Right lobe of liver (tissue), 6 donors: Measurements from ENCODE around the gene C3orf18. TPM values are rescaled to one million over a fixed set of nuclear protein-coding genes. Genes with fewer than 3 reads are reported as not detected.

Experiments used
- ATAC-seq, 4 donors: fragments of 200-7000 bp; cut with Tn5 transposase; one replicate each; pipeline ENCODE4 v1.9.1; 2020; ENCODE audit warnings: mild to moderate bottlenecking in 4 of 4, moderate library complexity in 4 of 4
- DNase-seq, 3 donors: peaks; one replicate each; pipeline ENCODE4 v3.0.0-alpha.2; 2020
- H3K27ac ChIP-seq, 3 donors: fragments of 200-600 bp; one replicate each; pipeline ENCODE4 v1.8.0; 2022
- H3K27me3 ChIP-seq, 2 donors: fragments of 200-600 bp; one replicate each; pipeline ENCODE4 v1.8.0; 2022
- H3K36me3 ChIP-seq, 4 donors: fragments of 200-600 bp; sonication (generic) in 1 of 4; one replicate each; pipeline versions ENCODE4 v1.5.1 to v1.8.0; 2017 to 2022; ENCODE audit warnings: control low read depth in 1 of 4
- H3K4me1 ChIP-seq, 4 donors: fragments of 200-600 bp; sonication (generic) in 1 of 4; one replicate each; pipeline versions ENCODE4 v1.5.1 to v1.8.0; 2017 to 2022; ENCODE audit warnings: control low read depth in 1 of 4
- H3K4me3 ChIP-seq, 3 donors: fragments of 200-600 bp; one replicate each; pipeline ENCODE4 v1.8.0; 2022
- H3K9me3 ChIP-seq, 4 donors: fragments of 200-600 bp; sonication (generic) in 1 of 4; one replicate each; pipeline versions ENCODE4 v1.5.1 to v1.8.0; 2017 to 2022; ENCODE audit warnings: control low read depth in 1 of 4
- CTCF ChIP-seq, 4 donors: fragments of 200-600 bp in 3 of 4; fragments of 450-650 bp in 1 of 4; IDR thresholded peaks; one replicate each; pipeline versions ENCODE4 v1.5.1 to v1.8.0; 2016 to 2022; ENCODE audit warnings: antibody characterized with exemption in 4 of 4, mild to moderate bottlenecking in 2 of 4
- POLR2A ChIP-seq: fragments of 450-650 bp; IDR thresholded peaks from one replicate; pipeline ENCODE4 v1.6.1; 2017; ENCODE audit warnings: antibody characterized with exemption, mild to moderate bottlenecking
- WGBS: methylation state at CpG from one replicate; pipeline ENCODE4 v1.1.6; 2018; ENCODE audit warnings: low coverage, low lambda C conversion rate; ENCODE audit not compliant: insufficient coverage; ENCODE audit errors: missing lambda C conversion rate; 5-methylcytosine and 5-hydroxymethylcytosine counted together
- intact Hi-C, 2 donors: fragments of 100-400 bp; cut with DNase I; formaldehyde crosslinking; loops; one replicate each; pipeline versions ENCODE4 v1.11.2 to v1.14.1; 2022
- total RNA-seq, 6 experiments: library from RNA; depleted of rRNA in 2 of 6; stranded (reverse); fragments of >200 nt in 2 of 6; fragmentation: NEBNext Ultra II Directional in 3 of 6; extraction: Animal tissue kit (Norgen Biotek cat#: 25700) in 3 of 6; gene quantifications; one replicate each; pipeline versions ENCODE4 v1.1.0 to v1.2.4, GENCODE V29; 2016 to 2023
- donor health status: DM: no; HTN: yes; CAD: no.
- donor health status: DM: no; HTN: no; CAD: no.
- donor health status: DM: no; HTN: no; CAD: no.
- donor health status: DM: no; HTN: yes; CAD: no.
- donor health status: DM: no; HTN: yes; CAD: no.

Gene C3orf18
- total RNA-seq, 6 experiments from 2014 or later = 2.0 to 7.8 (median 2.8) TPM

GRCh38 chr3:50608278-50608677, 40.7 kb upstream of the C3orf18 start:
- Histone ChIP-seq H3K9me3 (no peaks in the 10 kb centered on the region), H3K36me3 (peaks cover 0 to 20% (median 6%) of the 10 kb centered on the region in 4 donors), H3K4me1 (peaks cover 0 to 68% (median 28%) of the 10 kb centered on the region in 4 donors), H3K27ac (peak overlapping the region in 2 of 3 donors; percentile 15 to 97), H3K27me3 (no peaks in the 10 kb centered on the region), H3K4me3 (peak overlapping the region in 2 of 3 donors; percentile 13 to 93)
- ATAC-seq = no peak
- DNase-seq = no peak
- WGBS = 50% methylated on average over 1 of the region's 7 CpGs
- TF ChIP-seq CTCF (IDR thresholded peaks at IDR 0.05) = no peak
- no peak for TF ChIP-seq POLR2A
- intact Hi-C loops = no loop called here

GRCh38 chr3:50607271-50608091, 39.9 kb upstream of the C3orf18 start:
- Histone ChIP-seq H3K36me3 (peaks cover 0 to 20% (median 6%) of the 10 kb centered on the region in 4 donors), H3K27ac (peak overlapping the region in 2 of 3 donors; percentile 84 to 97), H3K4me3 (peak overlapping the region in 2 of 3 donors; percentile 8 to 93), H3K27me3 (no peaks in the 10 kb centered on the region), H3K9me3 (no peaks in the 10 kb centered on the region), H3K4me1 (peaks cover 0 to 66% (median 28%) of the 10 kb centered on the region in 4 donors)
- WGBS = 80% methylated on average over 17 of the region's 29 CpGs
- peak in 1 of 4 donors; percentile 0 for ATAC-seq
- TF ChIP-seq POLR2A (no peak), CTCF (IDR thresholded peaks at IDR 0.05) (no peak)
- DNase-seq = peak in 1 of 3 donors; percentile 65
- intact Hi-C loops = no loop called here

- H3K4me3 ChIP-seq = peak overlapping the region; percentile 8 to 93 (median 21)
These were observed 39.0 kb upstream of the C3orf18 start for GRCh38 chr3:50606596-50606995.

GRCh38 chr3:50605901-50606326, 38.4 kb upstream of the C3orf18 start:
- Histone ChIP-seq H3K9me3 (no peaks in the 10 kb centered on the region), H3K27ac (peak overlapping the region; percentile 77 to 97 (median 84)), H3K4me3 (peak overlapping the region in 2 of 3 donors; percentile 14 to 21), H3K27me3 (no peaks in the 10 kb centered on the region), H3K36me3 (peaks cover 0 to 20% (median 6%) of the 10 kb centered on the region in 4 donors), H3K4me1 (peaks cover 3 to 78% (median 38%) of the 10 kb centered on the region in 4 donors)
- ATAC-seq (peak; percentile 22 to 60 (median 48)), DNase-seq (peak; percentile 74 to 89 (median 87))
- intact Hi-C loops = no loop called here
- peak; percentile 29 for TF ChIP-seq POLR2A
- TF ChIP-seq CTCF (IDR thresholded peaks at IDR 0.05) = no peak
- 34% methylated on average over 4 of the region's 5 CpGs for WGBS

More at GRCh38 chr3:50606596-50606995, 39.0 kb upstream of the C3orf18 start:
- peaks cover 0 to 20% (median 6%) of the 10 kb centered on the region in 4 donors for H3K36me3 ChIP-seq
- peak overlapping the region; percentile 77 to 97 (median 84) for H3K27ac ChIP-seq
- TF ChIP-seq POLR2A (no peak), CTCF (IDR thresholded peaks at IDR 0.05) (no peak)
- 0% methylated on average over 1 of the region's 6 CpGs for WGBS
- DNase-seq (no peak), ATAC-seq (no peak)
- H3K4me1 ChIP-seq = peaks cover 0 to 72% (median 33%) of the 10 kb centered on the region in 4 donors
- H3K9me3 ChIP-seq = no peaks in the 10 kb centered on the region
- intact Hi-C loops = no loop called here
- H3K27me3 ChIP-seq = no peaks in the 10 kb centered on the region
